CMK (cell line): Measurements from ENCODE around the gene CPN2.

ENCODE experiments used
- DNase-seq: peaks from one replicate; pipeline ENCODE4 v3.0.0-alpha.2; 2010; ENCODE audit warnings: low read depth

The CPN2 gene

DNA sequence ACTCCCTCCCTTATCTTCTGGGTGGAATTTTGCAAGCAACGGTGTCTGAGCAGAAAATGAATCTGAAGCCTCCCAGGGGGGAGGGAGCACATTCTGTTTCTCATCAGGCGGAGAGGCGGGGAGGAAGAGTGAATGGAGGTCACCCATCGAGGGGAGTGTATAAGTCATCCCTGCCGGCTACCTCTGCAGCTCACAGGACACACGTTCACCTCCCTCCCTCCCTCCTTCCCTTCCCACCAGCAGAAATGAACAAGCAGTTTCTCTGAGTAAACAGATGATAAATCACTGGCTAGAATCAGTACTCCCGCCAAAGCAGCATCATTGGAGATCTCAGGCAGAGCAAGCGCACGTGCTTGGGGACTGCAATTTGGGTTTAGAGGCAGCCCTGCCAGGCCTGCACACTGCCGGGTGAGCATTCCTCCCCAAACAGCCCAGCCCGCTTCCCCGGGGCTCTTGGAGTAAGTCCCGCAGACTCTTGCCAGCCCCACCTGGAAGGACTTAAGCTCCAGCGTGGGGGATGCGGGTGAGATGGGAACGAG is 38.3 kb downstream of the CPN2 start:
- DNase-seq: no peak

DNA sequence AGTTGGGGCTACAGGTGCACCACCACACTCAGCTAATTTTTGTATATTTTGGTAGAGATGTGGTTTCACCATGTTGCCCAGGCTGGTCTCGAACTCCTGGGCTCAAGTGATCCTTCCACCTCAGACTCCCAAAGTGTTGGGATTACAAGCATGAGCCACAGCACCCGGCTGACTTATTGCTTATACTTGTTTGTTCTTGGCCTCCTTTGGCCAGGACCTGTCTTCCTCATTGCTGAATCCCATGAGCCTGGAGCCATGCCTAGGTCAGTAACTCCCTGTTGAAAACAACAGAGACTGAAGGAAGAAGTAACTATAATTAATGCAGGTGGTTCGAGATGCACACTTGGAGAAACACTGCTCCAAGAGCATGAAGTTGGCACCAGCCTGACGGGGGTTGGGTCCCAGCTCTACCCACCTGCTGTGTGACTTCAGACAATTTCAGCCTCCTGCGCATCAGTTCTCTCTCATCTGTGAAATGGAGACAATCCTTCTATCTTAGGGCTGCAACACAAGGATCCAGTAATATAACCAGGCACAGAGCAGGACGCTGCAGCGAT is 38.9 kb downstream of the CPN2 start:
- no peak for DNase-seq

GRCh38 chr3:194311000-194311399 is 40.1 kb downstream of the CPN2 start:
- DNase-seq: no peak

GRCh38 chr3:194310060-194310835 is 40.9 kb downstream of the CPN2 start:
- DNase-seq: no peak

GRCh38 chr3:194308601-194309449 is 42.3 kb downstream of the CPN2 start:
- DNase-seq: no peak

DNA sequence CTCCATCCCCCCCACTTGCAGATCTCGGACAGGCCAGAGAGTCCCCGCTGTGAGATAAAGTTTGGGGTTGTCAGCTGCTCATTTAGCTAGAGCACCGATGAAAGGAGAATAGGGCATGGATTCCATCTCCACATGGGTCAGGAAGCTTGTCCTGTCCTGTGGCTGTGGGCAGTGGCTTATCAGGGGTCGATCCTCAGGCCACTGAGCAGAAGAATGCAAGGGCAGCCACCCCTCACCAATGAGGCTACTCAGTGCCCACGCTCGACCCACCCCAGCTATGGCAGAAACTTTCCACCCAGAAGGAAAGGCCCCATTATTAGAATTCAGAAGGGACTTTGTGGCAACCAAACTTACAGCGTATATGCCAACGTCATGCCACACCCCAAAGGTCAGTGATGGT is 43.3 kb downstream of the CPN2 start:
- no peak for DNase-seq

- DNase-seq: no peak
Measured at GRCh38 chr3:194306771-194307640, 44.1 kb downstream of the CPN2 start.

GRCh38 chr3:194306109-194306686 is 44.9 kb downstream of the CPN2 start:
- DNase-seq: peak; percentile 96

- DNase-seq: no peak
Measured at GRCh38 chr3:194305356-194306108, 45.6 kb downstream of the CPN2 start.

DNA sequence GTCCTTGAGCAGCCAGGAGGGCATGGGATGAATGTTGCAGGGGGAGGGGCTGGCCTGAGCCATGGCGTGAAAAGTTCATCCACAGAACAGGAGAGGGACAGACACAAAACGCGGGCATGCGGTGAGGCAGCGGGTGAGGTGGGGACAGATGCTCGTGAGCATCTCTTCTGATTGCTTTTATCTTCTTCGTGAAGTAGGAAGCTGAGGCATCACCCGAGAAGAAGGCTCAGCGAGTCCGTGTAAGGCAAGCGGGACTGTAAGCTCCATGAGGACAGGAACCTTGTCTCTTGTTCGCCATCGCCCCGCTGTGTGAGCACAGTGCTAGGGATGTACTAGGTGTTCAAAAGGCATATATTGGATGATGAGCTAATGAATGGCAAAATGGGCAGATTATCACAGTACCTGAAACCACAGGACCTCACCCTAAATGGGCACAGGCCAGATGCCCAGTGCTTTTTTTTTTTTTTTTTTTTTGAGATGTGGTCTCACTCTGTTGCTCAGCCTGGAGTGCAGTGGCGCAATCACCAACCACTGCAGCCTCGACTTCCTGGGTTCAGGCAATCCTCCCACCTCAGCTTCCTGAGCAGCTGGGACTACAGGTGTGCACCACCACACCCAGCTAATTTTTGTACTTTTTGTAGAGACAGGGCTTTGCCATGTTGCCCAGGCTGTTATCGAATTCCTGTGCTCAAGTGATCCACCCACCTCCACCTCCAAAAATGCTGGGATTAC is 46.8 kb downstream of the CPN2 start:
- DNase-seq: no peak

DNA sequence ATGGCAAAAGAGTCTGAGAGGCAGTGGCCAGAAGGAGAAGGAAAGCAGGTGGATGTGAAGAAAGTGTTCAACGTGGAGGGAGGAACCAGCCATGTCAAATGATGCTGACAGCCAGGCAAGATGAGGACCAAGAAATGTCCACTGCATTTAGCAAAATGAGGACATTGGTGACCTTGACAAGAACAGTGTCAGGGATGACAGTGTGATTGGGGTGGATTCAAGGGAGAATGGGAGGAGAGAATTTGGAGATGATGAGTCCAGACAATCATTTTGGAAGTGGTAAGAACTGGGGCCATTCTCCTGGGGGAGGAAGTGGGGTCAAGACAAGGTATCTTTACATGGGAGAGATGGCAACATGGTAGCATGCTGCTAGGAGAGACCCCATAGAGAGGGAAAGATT is 47.4 kb downstream of the CPN2 start:
- no peak for DNase-seq

DNA sequence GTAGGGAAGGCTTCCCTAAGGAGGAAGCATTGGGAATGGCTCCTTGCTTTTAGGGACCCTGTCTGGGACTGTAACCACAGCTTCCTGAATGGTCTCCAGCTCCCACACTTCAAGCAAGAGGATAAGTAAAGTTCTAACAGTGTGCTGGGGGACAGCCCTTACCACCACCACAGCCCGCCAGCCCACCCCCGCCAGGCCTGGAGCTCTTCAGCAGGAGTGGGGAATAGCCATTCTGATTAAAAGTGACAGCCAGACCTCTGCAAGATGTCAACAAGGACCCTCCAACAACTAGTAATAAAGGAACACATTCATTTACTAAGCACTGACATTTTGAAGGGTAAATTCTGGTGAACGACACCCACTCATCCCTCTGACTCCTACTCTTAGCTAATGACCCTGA is 49.4 kb downstream of the CPN2 start:
- DNase-seq: no peak

DNA sequence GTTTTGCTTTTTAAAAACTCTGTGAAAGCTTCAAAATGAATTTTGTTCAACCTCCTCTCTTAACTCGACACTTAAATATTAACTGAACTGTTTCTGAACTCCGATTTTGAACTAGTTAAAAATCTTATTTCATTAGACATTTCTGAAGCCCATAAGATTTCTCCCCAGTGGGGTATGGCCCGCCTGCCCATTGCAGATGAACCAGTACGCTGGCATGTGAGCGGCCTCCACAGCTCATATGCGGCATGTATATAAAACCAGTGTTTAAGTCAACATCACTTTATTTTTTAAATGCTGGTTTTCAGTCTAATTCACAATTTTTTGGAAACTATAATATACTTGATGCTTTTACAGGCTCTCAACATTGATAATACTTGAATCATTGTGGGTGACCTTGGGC is 50.2 kb downstream of the CPN2 start:
- DNase-seq: no peak

DNA sequence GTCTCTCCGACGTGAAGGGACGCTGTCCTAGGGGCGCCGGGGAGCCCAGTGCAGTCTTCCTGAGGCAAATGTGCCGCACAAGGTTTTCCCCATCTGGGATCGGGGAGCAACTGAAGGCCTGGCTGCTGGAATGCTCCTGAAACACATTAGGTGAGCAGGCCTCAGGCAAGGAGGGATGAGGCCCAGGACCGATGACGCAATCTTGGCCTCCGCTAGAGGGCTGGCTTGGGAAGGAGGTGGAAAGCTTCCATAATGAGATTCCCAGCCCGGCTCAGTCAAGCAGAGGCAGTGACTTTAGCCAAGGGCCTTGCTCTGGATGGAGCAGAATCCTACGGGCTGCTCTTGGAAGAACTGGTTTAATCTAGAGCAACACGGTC is 50.8 kb downstream of the CPN2 start:
- no peak for DNase-seq

GRCh38 chr3:194298331-194299227 is 52.5 kb downstream of the CPN2 start:
- DNase-seq: no peak

DNA sequence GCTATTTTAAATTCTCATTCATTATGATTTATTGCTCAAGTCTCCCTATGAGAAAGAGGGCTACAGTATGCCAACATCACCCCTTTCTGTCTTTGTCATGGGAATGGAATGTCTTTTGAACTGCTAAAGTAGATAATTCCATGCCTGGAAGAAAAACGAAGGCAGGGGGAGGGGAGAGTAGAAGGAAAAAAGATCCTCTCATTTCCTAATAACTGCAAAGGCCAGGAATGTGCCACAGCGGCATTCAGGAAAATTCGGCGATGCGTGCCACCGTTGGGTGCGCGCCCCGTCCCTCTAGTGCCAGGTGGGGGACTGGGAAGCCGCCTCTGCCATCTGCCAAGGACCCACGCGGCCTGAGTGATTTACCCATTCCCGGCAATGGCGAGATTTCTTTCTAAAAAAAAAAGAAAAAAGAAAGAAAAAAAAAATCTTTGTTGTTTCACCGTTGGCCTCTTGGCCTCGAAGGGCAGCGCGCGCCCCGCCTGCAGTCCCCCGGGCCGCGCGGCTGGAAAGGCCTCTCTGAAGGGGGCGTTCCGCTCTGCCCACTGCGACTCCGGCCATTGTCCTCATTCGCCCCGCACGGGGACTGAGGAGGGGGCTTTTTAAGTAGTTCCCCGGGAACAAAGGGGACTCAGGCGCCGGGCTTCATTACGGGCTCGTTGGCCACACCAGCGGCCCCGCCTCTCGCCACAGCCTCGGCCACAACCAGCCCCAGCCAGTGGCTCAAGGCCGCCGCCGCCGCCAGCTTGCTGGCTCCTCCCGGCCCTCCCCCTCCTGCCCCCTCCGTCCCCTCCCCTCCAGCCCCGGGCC is 54.5 kb downstream of the CPN2 start:
- no peak for DNase-seq

DNA sequence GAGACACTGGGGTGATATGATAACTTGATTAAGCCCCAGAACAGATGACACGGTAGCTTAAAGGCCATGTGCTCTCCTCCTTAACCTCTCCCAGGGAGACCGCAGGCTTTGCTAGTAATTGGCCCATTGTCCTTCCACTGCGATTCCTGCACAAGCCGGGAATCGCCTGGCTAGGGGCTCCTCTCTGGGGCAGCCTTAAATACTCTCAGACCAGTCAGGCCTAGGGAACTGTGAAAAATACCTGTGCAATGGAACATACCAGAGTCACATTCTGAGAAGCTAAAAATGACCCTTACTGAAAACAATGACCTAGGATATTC is 56.3 kb downstream of the CPN2 start:
- DNase-seq: no peak

DNA sequence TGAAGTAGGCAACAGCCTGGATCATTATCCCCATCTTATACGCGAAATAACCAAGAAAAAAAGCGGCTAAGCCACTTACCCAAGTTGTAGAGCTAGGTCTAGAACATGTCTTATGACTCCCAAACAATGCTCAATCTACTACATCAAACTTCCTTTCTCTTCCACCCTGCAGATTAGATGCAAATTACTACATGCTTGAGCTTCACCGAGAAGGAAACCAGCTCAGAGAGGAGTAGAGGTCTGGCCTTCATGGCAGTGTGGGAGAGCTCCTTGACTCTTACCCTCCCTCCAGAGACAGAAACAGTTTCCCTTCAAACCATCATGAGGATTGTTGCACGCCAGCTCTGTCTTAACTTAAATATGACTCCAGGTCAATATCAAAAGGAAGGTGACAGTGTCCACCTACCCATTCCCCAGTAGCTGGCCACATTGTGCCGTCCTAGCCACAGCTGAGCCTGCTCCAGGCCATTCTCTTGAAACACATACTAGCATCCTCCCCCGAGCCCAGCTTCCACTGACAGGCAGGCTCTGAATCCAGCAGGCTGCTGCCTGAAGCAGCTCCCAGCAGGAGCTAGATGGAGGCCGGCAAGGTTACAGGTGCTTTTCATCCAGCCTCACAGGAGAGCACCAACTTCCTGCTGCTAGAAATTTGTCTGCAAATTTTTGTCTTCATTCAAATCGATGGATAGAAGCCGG is 56.8 kb downstream of the CPN2 start:
- no peak for DNase-seq
